ENCODE measurements around the gene PNKD.

Gene PNKD

GRCh38 chr2:218256612-218257350 is 13.5 kb upstream of the PNKD start:
- no peak for DNase-seq (ENCODE audit: low read depth in 2 of 2)

GRCh38 chr2:218257390-218257981 is 12.8 kb upstream of the PNKD start:
- peak; percentile 60 to 68 for DNase-seq (ENCODE audit: low read depth in 2 of 2)

GRCh38 chr2:218259099-218259961 is 11.0 kb upstream of the PNKD start:
- DNase-seq (ENCODE audit: low read depth in 2 of 2) = no peak

- no peak for DNase-seq (ENCODE audit: low read depth in 2 of 2)
Measured at GRCh38 chr2:218260166-218260565, 10.2 kb upstream of the PNKD start.

- no peak for DNase-seq (ENCODE audit: low read depth in 2 of 2)
Measured at GRCh38 chr2:218260742-218261422, 9.4 kb upstream of the PNKD start, which contains the start of gene GPBAR1. Gene GPBAR1, plus strand, starts transcription at chr2:218261015. Its CDS starts 1,710 bp downstream, at chr2:218262725.

GRCh38 chr2:218261423-218262236 is 8.7 kb upstream of the PNKD start:
- DNase-seq (ENCODE audit: low read depth in 2 of 2) = no peak

GRCh38 chr2:218262237-218262600 is 8.1 kb upstream of the PNKD start:
- DNase-seq (ENCODE audit: low read depth in 2 of 2) = no peak

GRCh38 chr2:218262631-218263586 is 7.4 kb upstream of the PNKD start:
- DNase-seq (ENCODE audit: low read depth in 2 of 2) = no peak

GRCh38 chr2:218263817-218264641 is 6.3 kb upstream of the PNKD start:
- DNase-seq (ENCODE audit: low read depth in 2 of 2) = no peak

GRCh38 chr2:218264773-218265561 is 5.4 kb upstream of the PNKD start:
- no peak for DNase-seq (ENCODE audit: low read depth in 2 of 2)

GRCh38 chr2:218265626-218266025 is 4.7 kb upstream of the PNKD start:
- no peak for DNase-seq (ENCODE audit: low read depth in 2 of 2)

GRCh38 chr2:218266316-218266979 is 3.9 kb upstream of the PNKD start:
- DNase-seq (ENCODE audit: low read depth in 2 of 2) = no peak

GRCh38 chr2:218267259-218267658 is 3.1 kb upstream of the PNKD start:
- no peak for DNase-seq (ENCODE audit: low read depth in 2 of 2)

- no peak for DNase-seq (ENCODE audit: low read depth in 2 of 2)
Measured at GRCh38 chr2:218270721-218271486, 585 bp downstream of the PNKD start.

GRCh38 chr2:218271487-218271797 is 1.1 kb downstream of the PNKD start:
- DNase-seq (ENCODE audit: low read depth in 2 of 2) = no peak

GRCh38 chr2:218271865-218272530 is 1.7 kb downstream of the PNKD start:
- DNase-seq (ENCODE audit: low read depth in 2 of 2) = no peak
